HG03565 (cell line): ENCODE data around the gene FAHD2A.
A peak's percentile ranks its signal among the peaks of the same experiment; 100 is the strongest.
"Not testable (repeated sequence)": the region's sequence is repeated elsewhere in the genome, so short reads cannot be mapped to it uniquely, and the experiment has no call there.

Experiments
- ATAC-seq: cut with Tn5 transposase; IDR thresholded peaks from one replicate; pipeline ENCODE4 v1.9.1; 2021; ENCODE audit warnings: mild to moderate bottlenecking, moderate library complexity; ENCODE audit not compliant: unreplicated experiment

FAHD2A gene, protein sequence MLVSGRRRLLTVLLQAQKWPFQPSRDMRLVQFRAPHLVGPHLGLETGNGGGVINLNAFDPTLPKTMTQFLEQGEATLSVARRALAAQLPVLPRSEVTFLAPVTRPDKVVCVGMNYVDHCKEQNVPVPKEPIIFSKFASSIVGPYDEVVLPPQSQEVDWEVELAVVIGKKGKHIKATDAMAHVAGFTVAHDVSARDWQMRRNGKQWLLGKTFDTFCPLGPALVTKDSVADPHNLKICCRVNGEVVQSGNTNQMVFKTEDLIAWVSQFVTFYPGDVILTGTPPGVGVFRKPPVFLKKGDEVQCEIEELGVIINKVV

GRCh38 chr2:95402370-95403203 lies at the start of gene FAHD2A:
FAHD2A (plus strand) TSS chr2:95402708; CDS start chr2:95405559, 2,851 bp downstream.
- peak; percentile 85 for ATAC-seq

GRCh38 chr2:95353055-95353575 lies 49.4 kb upstream of the FAHD2A start:
- ATAC-seq: no peak

DNA sequence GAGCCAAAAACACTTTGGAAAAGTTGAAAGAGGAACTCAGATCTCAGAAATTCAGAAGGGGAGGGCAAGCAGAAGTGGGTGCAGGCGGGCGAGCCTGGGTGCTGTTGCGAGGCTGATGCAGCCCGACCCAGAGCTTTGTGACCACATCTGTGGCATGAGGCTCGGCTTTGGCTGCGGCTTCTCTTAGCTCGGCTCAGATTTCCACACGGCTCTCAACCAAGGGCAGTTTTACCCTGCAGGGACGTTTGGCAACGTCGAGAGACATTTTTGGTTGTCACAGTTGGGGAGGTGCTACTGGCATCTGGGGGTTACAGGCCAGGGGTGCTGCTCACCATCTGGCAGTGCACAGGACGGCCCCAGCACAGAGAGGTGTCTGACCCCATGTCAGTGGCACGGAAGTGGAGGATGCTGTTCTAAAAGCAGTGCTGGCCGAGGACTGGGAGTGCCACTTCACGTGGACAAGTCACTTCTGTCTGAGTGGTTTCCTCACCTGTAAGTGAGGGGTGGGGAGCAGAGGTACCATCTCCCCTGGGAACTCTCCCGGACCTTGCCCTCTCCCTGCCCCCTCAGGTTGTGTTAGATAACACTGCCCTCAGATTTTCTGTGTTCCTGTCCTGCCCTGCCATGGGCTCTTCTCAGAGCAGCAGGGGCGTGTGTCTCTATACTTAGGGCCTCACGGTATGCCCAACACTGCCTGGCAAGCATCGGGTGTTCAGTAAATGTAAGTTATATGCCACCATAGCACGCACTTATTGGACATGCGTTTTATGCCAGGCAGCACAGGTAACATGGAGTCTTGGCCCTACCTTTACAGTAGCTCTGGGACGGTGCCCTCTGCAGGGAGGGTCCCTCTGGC lies 48.7 kb upstream of the FAHD2A start:
- no peak for ATAC-seq

DNA sequence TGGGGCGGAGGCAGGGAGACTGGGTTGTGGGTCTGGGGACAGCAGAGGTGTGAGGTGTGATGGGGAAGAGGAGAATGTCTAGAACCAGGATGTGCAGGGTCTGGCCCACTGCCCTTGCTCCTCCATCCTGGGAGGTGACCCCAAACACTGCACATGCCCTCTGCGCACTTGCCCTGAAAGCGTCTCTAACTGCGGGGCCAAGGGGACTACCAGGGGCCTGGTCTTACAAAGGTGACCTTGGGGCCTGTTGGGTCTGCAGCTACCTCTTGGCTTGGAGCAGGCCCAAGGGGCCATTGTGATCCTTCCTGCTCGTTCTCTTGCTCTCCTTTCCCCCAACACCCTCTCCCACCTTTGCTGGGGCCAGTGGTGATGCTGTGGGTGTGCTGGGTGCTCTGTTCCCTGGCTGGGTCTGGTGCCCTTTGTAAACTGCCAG lies 48.0 kb upstream of the FAHD2A start:
- no peak for ATAC-seq

DNA sequence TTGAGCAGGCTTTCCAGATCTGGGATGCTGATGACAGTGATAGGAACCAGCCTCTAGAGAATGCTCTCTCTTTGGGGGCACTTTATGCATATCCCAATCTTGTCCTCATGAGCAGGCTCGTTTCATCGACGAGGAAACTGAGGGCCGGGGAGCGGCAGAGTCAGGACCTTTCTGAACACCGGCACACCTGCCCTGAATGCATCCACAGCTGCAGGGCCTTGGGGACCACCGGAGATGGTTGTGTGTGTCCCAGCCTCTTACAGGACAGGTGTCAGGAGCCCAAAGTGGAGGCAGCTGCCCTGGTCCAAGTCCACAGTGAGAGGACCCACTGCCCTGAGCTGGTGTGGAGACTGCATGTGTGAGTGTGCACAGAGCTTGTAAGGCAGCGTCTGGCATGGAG lies 47.6 kb upstream of the FAHD2A start:
- ATAC-seq: no peak

GRCh38 chr2:95355486-95355885 lies 47.0 kb upstream of the FAHD2A start:
- not testable (repeated sequence) for ATAC-seq

- ATAC-seq: no peak
These were observed 45.4 kb upstream of the FAHD2A start for GRCh38 chr2:95356821-95357700.

DNA sequence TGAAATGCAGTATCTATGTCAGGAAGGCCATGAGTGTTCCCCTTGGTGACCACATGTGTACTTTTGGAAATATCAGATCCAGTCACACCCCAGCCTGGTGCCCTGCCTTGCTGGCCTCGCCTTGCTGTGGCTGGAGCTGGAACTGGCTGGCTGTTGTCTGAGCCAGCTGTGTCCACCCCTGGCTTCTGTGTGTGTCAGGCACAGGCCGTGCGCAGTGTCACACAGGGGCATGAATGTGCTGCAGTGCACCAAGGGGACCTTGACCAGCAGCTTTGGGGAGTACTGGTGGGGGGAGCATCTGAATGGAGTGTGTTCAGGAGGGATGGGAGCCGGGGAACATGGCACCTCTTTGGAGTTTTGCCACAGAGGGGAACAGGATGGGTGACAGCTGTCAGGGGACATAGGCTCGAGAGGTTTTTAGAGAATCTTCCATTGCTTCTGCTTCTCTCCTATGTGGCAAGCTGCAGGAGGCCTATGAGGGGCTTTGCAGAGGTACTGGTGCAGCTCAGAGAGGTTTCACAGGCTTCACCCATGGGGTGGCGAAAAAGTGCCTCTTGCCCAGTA lies 44.7 kb upstream of the FAHD2A start:
- no peak for ATAC-seq

DNA sequence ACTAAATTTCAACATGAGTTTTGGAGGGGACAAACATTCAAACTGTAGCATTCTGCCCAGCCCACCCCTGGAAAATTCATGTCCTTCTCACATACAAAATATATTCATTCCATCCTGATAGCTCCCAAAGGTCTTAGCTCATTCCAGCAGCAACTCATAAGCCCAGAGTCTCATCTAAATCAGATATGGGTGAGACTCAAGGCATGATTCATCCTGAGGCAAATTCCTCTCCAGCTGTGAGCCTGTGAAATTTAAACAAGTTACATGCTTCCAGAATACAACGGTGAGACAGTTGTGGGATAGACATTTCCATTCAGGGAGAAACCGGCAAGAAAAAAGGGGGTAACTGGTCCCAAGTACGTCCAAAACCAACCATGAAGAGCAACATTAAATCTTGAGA lies 43.5 kb upstream of the FAHD2A start:
- no peak for ATAC-seq

DNA sequence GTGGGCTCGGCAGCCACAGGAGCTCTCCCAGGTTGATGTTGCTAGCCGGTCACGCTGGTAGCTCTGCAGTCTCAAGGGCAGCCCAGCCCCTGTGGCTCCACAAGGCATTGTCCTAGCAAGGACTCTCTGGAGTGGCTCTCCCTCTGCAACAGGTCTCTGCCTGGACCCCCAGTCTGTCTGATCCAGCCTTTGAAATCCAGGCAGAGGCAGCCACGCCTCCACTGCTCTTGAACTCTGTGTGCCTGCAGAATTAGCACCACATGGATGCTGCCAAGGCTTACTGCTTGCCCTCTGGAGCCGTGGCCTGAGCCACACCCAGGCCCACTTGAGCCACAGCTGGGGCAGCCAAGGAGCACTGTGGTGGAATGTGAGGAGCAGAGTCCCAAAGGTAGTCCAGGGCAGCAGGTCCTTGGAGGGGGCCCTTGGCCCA lies 43.0 kb upstream of the FAHD2A start:
- no peak for ATAC-seq

DNA sequence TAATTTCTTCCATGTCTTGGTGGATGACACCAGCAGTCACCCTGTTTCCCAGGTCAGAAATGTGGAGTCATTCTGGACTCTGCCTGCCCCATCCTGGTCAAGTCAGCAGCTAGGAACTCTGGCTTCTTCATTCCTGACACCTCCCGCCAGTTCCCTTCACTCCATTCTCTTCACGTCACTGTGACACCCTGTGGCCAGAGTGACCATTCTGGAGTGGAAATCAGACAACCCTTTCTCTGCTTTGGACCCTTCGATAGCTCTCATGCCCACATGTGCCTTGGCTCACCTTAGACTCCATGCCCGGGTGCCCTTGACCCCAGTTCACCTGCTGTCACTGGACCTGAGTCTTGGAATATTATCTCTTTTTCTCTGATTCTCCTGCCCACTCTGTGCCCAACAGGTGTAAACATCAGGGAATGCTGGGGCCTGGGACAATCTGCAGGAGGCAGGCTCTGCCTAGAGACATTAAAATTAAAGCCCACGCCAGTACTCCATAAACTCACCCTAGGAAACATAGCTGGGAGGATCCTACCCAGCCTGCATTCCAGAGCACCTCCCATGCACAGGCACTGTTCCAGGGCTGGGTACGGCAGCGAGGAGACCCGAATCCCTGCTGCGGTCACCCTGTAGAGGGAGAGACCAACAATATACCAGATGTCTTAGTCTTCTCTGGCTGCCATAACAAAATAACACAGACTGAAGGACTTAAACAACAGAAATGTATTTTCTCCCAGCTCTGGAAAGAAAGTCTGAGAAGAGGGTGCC lies 41.1 kb upstream of the FAHD2A start:
- no peak for ATAC-seq

DNA sequence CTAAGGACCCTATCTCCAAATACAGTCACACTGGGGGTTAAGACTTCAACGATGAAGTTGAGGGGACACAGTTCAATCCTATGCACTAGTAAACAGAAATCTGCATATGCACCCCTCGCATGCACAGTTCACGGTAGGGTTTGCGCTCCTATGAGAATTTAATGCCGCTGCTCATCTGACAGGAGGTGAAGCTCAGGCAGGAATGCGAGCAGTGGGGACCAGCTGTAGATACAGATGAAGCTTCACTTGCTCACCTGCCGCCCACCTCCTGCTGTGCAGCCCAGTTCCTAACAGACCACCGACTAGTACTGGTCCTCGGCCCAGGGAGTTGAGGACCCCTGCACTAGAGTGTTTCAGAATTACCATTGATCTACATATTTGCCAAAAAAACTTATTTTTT lies 40.0 kb upstream of the FAHD2A start:
- ATAC-seq: no peak

- no peak for ATAC-seq
These were observed 36.0 kb upstream of the FAHD2A start for GRCh38 chr2:95366514-95366913.

- no peak for ATAC-seq
These were observed 30.2 kb upstream of the FAHD2A start for GRCh38 chr2:95372216-95372829.

DNA sequence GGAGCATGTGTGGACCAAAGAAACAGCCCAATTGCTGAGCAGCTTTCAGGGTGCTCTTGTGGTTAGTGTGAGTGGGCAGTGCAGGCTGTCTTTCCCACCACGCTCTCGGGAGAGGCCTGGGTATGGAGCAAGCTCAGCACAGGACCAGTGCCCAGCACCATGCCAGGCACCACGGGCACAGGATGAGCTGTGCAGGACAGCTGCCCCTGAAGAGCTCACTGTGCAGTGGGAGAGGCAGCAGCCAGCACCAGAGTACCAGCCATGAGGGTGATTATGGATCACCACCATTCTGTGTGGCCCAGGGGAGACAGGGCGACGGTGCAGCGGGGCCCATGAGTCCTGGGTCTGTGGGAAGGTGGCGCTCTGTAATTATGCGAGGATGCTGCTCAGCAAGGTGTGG lies 29.7 kb upstream of the FAHD2A start:
- ATAC-seq: no peak

DNA sequence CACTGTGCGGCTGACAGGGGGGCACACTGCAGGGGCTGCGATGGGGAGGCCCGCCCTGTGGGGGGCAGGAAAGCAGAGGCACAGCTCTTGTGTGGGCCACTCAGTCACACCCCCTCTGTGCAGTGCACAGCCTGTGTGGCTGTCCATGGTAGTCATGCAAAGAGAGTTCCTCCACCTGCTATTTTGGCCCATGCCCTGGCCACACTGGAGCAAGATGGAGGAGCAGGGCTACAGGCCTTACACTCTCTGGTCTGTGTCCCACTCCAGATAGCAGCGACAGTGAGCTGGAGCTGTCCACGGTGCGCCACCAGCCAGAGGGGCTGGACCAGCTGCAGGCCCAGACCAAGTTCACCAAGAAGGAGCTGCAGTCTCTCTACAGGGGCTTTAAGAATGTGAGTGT lies 28.5 kb upstream of the FAHD2A start:
- ATAC-seq: no peak

DNA sequence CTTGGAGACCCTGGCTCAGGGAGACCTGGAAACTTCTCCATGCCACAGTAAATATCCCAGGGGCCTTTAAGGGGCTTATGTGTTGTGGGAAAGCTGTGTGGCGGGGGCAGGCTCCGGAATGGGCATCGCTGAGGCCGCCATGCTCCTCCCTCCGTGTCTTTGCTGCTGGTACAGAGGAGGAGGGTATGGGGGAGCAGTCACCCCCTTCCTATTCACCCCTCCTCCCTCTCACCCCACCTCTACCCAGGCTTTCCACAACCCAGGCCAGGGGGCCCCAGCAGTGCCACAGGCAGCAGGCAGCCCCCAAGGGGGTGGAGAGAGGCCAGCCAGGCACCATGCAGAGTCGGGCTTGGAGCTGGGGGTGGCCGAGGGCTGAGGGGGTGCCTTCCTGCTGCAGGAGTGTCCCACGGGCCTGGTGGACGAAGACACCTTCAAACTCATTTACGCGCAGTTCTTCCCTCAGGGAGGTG lies 28.0 kb upstream of the FAHD2A start:
- no peak for ATAC-seq

DNA sequence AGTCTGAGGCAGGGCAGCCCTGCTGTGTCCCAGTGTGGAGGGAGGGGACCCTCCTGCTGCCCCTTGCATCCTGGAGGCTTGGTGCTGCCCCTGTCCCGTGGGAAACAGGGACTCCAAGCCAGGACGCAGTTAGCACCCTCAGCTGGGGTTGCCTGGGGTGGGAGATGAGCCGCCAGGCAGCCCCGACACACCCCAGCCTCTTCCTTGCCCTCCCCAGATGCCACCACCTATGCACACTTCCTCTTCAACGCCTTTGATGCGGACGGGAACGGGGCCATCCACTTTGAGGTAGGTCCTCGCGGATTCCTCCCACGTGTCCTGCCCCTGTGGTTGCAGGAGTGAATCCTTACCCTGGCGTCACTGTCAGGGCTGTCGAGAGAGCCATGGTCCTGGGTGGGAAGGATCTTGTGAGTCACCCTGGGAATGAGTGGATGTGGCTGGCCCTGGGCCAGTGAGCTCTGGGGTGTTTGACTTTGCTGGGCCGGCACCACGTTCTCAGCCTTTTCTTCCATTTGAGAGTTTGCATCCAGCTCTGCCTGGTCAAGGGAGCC lies 27.5 kb upstream of the FAHD2A start:
- ATAC-seq: no peak
